NCI-H446 treated with DMSO at 0.1 percent for 48 hours (cell line): ENCODE data around the gene USP15.
"Not testable (repeated sequence)": the region's sequence is repeated elsewhere in the genome, so short reads cannot be mapped to it uniquely, and the experiment has no call there.

ENCODE experiments used
- DNase-seq: peaks from one replicate; lab custom pipeline; 2025; lab: John Stamatoyannopoulos, UW

USP15 gene

DNA sequence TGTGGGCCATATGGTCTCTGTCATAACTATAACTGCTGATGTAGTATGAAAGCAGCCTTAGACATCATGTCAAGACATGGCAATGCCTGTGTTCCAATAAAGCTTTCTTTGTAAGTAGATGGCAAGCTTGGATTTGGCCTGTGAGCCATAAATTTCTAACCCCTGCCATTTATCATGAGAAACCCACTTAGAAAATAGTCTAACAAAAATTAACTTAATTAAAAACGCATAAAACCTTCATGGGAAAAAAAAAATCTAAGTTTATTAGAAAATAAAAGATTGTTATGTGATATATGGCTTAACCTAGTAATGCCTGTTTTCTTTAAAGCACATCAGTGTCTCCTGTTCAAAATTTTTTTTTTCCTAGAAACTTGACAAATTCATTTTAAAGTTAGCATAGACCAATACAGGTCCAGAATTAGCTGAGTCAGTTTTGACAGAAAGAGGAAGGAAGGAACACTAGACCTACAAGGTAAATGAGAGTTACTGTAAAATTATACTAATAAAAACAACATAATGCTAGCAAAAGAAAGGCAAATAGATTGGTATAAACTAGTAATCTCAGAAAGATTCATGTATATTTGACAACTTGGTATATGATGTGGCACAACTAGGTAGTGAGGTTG, 68.2 kb downstream of the USP15 start:
- no peak for DNase-seq

DNA sequence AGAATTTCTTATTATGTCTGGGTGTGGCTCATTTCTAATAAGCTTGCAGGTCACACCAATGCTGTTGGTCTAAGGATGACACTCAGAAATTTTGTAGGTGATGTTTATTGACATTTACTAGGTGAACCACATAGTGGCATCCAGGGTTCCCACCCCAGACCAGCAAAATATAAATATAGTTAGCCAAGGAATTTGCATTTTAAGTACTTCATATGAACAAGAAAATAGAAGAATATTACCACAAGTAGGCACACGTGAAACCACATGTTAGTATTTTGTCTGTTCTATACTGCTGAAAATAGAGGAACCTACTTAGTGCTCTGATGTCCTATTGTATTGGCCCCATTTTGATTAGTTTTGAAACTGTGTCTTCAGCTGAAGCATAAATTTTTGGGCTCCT, 71.1 kb downstream of the USP15 start:
- no peak for DNase-seq

DNA sequence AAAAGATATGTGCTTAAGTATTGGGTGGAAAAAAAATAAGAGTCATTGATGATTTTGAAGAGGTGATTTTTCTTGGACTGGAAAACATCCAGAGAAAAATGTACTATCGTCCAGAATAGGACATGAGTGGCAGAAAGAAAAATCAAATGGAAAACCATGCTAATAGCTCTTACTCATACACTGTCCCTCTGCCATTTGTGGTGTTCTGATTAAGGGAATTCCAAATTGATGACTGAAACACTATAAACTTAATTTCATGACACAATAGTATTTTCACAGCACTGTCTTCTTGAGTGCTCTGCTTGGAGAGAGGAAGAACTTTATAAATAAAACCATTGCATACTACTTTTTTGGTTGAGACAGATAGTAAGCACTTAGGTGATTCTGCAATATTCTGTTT, 72.4 kb downstream of the USP15 start:
- no peak for DNase-seq

DNA sequence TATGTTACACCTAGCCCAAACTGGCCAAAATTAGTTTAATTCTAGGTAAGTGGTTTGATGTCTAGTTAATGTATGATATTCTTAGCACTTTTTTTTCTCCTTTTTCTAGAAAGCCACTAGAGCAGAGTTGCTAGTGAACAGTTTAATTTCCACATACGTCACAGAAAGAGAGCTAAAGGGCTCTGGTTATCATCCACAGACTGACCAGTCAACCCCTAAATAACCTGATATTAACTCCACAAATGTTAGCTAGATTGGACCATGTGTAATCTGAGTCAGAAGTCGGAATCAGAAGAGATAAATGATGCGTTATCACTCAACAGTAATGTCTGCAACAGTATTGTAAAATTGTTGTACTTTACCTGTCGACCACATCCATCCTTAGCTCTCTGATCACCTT, 74.9 kb downstream of the USP15 start:
- no peak for DNase-seq

DNA sequence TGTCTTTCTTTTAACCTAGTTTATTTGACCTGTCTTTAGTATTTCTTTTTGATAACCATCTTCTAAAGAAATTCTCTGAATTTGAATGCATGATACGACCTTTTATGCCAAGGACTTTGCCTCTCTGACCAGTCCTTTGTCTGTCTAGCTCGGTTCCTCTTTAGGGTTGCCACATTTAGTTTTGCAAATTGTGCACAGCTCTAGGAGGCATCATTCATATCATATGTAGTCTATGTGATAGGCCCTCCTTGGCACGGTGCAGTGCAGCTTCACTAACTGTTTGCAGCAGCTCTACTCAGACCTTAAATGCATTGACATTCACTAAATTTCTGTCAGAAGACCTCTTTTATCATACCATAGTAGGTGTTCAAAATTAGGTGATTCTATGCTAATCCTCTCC, 75.6 kb downstream of the USP15 start:
- no peak for DNase-seq

DNA sequence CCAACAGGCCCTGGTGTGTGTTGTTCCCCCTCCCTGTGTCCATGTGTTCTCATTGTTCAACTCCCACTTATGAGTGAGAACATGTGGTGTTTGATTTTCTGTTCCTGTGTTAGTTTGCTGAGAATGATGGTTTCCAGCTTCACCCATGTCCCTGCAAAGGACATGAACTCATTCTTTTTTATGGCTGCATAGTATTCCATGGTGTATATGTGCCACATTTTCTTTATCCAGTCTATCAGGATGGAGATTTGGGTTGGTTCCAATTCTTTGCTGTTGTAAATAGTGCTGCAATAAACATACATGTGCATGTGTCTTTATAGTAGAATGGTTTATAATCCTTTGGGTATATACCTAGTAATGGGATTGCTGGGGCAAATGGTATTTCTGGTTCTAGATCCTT, 77.4 kb downstream of the USP15 start:
- not testable (repeated sequence) for DNase-seq

DNA sequence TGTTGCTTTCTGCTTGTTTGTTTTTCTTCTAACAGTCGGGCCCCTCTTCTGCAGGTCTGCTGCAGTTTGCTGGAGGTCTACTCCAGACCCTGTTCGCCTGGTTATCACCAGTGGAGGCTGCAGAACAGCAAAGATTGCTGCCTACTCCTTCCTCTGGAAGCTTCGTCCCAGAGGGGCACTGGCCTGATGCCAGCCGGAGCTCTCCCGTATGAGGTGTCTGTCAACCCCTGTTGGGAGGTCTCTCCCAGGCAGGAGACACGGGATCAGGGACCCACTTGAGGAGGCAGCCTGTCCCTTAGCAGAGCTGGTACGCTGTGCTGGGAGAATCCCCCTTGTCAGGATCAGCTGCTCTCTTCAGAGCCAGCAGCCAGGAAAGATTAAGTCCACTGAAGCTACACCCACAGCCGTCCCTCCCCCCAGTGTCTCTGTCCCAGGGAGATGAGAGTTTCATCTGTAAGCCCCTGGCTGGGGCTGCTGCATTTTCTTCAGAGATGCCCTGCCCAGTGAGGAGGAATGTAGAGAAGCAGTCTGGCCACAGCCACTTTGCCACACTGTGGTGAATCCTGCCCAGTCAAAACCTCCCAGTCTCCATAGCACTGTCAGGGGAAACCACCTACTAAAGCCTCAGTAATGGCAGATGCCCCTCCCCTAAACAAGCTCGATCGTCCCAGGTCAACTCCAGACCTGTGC, 82.6 kb downstream of the USP15 start:
- DNase-seq = not testable (repeated sequence)

DNA sequence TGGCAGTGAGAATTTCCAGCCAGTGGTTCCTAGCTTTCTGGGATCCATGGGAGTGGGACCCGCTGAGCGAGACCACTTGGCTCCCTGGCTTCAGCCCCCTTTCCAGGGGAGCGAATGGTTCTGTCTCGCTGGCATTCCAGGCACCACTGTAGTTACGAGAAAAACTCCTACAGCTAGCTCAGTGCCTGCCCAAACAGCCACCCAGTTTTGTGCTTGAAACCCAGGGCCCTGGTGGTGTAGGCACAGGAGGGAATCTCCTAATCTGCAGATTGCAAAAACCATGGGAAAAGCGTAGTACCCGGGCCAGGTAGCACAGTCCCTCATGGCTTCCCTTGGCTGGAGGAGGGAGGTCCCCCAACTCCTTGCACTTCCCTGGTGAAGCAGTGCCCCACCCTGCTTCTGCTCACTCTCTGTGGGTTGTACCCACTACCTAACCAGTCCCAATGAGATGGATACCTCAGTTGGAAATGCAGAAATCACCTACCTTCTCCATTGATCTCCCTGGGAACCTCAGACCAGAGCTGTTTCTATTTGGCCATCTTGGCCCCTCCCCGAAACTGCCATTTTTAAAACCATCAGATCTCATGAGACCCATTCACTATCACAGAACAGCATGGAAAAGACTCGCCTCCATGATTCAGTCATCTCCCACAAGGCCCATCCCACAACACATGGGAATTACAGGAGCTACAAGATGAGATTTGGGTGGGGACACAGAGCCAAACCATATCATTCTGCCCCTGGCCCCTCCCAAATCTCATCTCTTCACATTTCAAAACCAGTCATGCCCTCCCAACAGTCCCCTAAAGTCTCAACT, 83.3 kb downstream of the USP15 start:
- DNase-seq = not testable (repeated sequence)

DNA sequence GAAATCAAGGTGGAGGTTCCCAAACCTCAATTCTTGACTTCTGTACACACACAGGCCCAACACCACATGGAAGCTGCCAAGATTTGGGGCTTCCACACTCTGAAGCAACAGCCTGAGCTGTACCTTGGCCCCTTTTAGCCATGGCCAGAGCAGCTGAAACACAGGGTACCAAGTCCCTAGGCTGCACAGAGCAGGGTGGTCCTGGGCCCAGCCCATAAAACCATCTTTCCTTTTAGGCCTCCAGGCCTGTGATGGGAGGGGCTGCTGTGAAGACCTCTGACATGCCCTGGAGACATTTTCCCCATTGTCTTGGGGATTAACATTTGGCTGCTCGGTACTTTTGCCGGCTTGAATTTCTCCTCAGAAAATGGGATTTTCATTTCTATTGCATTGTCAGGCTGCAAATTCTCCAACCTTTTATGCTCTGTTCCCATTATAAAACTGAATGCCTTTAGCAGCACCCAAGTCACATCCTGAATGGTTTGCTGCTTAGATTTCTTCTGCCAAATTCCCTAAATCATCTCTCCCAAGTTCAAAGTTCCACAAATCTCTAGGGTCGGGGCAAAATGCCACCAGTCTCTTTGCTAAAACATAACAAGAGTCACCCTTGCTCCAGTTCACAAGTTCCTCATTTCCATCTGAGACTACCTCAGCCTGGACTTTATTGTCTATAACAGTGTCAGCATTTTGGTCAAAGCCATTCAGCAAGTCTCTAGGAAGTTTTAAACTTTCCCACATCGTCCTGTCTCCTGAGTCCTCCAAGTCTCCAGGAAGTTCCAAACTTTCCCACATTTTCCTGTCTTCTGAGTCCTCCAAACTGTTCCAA, 84.7 kb downstream of the USP15 start:
- DNase-seq = not testable (repeated sequence)

DNA sequence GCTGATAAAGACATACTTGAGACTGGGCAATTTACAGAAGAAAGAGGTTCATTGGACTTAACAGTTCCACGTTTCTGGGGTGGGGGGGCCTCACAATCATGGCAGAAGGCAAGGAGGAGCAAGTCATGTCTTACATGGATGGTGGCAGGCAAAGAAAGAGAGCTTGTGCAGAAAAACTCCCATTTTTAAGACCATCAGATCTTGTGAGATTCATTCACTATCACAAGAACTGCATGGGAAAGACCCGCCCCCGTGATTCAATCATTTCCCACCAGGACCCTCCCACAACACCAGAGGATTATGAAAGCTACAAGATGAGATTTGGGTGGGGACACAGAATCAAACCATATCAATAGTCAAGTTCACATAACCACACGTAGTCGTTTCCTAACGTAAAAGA, 85.5 kb downstream of the USP15 start:
- DNase-seq = no peak

DNA sequence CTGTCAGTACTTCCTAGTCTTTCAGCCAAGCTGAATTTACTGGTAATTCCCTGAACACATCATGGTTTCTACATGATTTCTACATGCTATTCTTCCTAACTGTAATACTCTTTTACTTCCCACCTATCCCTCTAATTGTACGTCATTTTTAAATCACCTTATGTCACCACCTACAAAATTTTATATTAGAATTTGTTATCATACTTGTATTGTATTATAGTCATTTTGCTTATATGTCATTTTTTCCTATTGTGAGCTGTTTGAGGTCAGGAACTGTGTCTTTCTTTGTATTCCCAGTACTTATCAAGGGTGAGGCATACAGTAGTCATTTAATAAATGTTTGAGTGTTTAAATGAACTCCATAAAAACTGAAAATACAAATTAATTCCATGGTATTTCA, 86.6 kb downstream of the USP15 start:
- DNase-seq = no peak

DNA sequence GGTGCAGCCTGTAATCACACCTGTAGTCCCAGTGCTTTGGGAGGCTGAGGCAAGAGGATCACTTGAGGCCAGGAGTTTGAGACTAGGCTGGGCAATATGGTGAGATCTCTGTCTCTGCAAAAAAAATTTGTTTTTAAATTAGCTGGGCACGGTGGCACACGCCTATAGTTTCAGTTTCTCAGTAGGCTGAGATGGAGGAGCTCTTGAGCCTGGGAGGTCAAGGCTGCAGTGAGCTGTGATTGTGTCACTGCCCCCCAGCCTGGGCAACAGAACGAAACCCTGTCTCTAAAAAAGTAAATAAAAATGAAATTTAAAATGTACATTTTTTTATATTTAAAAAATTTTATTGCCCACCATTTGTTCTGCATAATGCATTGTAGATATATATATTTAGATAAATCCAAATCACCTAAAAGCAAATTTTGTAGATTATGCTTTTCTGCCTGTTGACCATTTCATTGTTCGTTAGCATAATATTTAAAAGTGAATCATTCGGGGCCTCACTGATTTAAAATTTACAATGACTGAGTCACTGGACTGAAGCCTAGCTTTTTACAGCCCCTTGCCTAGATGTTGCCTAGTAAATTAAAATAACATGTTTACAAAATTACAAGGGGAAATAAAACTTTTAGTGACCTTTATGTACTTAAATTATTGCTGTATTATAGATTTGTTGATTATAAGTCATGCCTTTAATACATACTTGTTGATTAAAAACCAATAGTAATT, 87.9 kb downstream of the USP15 start:
- no peak for DNase-seq

DNA sequence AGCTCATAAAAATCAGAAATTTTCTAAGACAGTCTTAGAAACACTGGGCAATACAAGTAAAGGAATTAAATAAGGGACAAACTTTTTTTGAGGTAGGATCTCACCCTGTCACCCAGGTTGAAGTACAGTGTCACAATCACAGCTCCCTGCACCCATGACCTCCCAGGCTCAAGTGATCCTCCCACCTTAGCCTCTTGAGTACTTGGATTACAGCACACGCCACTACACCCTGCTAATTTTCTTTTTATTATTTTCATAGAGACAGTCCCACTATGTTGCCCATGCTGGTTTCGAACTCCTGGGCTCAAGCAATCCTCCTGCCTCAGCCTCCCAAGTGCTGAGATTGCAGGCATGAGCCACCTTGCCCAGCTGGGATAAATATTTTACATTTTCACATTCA, 90.3 kb downstream of the USP15 start:
- no peak for DNase-seq

DNA sequence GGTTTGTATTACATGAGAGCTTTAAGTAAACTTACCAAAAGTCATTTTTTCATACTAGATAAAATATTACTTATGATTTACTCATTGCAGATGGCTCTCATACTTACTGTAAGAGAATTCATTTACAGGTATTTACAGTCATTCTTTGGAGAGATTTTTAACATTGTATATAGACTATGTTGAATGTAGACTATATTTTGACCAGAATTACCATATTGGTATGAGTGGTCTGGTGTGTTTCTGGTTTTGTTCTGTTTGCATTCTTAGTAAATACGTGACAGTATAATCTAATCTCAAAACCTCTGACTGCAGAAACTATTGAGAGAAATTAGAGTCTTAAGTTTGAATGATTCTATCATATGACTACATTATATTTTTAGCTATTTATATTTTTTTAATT, 91.1 kb downstream of the USP15 start:
- DNase-seq = no peak

DNA sequence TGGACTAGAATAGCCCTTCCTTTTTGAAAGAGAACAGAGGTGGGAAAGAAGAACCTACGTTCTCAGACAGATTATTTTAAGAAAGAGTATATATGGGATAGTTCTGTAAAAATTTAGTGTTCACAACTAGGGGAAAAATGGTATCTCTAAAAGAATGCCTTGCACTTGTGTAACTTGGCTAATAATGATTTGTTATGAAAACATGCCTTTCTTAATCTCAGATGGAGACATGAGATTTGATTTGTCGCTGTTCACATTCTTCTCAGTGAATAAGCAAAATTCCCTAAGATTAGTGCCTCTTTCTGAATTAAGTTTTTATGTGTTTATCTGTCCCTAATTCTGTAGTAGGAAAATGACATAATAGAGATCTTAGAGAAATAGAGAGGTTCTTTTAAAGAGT, 100.8 kb downstream of the USP15 start:
- DNase-seq = no peak

DNA sequence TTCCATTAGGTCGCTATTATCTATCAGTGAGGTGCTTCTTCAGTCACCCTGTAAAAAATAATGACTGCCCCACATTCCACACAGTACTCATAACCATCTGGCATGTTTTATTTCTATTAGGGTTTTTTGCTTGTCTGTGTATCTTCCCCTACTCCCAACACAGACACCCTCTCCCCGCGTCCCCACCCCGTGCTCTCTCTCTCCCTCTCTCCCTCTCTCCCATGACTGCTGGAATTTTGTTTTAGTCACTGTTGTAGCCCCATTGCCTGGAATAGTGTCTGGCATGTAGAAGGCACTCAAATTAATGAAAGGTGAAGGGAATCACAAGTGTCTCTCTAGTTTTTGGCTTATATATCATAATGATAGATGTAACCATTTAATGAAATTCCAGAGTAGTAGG, 103.3 kb downstream of the USP15 start:
- no peak for DNase-seq

DNA sequence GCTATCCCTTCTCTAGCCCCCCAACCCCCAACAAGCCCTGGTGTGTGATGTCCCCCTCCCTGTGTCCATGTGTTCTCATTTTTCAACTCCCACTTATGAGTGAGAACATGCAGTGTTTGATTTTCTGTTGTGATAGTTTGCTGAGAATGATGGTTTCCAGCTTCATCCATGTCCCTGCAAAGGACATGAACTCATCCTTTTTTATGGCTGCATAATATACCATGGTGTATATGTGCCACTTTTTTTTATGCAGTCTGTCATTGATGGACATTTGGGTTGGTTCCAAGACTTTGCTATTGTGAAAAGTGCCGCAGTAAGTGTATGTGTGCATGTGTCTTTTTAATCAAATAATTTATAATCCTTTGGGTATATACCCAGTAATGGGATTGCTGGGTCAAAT, 104.5 kb downstream of the USP15 start:
- not testable (repeated sequence) for DNase-seq

DNA sequence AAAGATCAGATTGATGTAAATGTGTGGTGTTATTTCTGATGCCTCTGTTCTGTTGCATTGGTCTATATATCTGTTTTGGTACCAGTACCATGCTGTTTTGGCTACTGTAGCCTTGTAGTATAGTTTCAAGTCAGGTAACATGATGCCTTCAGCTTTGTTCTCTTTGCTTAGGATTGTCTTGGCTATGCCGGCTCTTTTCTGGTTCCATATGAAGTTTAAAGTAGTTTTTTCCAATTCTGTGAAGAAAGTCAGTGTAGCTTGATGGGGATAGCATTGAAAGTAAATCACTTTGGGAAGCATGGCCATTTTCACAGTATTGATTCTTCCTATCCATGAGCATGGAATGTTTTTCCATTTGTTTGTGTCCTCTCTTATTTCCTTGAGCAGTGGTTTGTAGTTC, 105.6 kb downstream of the USP15 start:
- not testable (repeated sequence) for DNase-seq

DNA sequence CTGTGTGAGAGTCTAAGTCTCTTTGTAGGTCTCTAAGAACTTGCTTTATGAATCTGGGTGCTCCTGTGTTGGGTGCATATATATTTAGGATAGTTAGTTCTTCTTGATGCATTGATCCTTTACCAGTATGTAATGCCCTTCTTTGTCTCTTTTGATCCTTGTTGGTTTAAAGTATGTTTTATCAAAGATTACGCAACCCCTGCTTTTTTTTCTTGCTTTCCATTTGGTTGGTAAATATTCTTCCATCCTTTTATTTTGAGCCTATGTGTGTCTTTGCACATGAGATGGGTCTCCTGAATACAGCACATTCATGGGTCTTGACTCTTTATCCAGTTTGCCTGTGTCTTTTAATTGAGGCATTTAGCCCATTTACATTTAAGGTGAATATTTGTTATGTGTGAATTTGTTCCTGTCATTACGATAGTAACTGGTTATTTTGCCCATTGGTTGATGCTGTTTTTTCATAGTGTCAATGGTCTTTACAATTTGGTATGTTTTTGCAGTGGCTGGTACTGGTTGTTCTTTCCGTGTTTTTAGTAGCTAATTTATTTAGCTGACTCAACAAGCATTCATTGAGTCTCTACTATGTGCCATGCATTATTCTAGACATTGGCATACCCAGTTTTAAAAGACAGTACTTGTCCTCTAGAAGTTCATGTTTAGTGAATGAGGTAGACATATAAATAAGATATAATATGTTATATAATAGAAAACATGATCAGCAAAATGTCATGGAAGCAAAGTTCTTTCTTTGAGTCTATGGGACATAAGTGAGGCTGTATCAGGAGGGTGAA, 108.4 kb downstream of the USP15 start:
- not testable (repeated sequence) for DNase-seq

DNA sequence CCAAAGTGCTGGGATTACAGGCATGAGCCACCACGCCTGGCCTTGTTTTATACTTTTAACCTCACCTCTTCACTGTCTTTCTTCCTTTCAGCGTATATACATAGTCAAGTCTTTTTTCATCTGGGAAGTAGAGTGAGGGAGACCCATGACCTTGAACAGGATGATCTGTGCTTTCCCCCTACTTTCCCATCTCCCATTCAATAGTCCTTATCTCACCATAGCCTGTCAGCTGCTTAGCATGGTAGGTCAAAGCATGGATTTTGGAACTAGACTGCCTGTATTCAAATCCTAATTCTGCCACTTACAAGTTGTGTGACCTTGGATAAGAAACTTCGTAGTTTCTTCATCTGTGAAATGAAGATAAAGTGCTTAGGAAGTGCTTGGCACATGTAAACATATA, 110.0 kb downstream of the USP15 start:
- no peak for DNase-seq

DNA sequence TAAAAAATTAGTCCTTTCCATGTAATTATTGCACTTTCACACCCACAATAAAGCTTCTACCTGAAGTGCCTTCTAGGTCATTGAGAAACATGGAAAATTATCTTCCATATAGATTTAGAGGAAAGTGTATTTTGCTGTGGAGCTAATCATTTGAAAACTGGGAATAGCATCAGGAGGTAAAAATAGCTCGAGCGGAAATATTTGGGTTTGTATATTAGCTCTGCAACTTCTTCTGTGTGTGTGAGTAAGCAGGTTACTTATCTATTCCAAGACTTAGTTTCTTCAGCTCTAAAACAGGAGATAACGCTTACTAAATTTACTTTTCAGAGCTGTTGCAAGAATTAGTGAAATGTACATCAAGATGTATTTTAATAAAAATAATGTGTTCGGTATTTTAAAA, 111.5 kb downstream of the USP15 start:
- DNase-seq = no peak
